A549 treated with CORT108297 at 1 μM for 4 hours (cell line): Measurements from ENCODE around the gene KPNA6. TPM values are rescaled to one million over a fixed set of nuclear protein-coding genes. Genes with fewer than 3 reads are reported as not detected.

Experiments
- total RNA-seq: library from RNA; stranded (reverse); fragments of 200-300 nt; extraction: Qiagen RNA extraction; gene quantifications from 5 replicates; pipeline ENCODE4 v1.2.3, GENCODE V29; 2022

KPNA6 gene
- 14.3 to 18.2 TPM (median 15.1 TPM) in 5 replicates for total RNA-seq

DNA sequence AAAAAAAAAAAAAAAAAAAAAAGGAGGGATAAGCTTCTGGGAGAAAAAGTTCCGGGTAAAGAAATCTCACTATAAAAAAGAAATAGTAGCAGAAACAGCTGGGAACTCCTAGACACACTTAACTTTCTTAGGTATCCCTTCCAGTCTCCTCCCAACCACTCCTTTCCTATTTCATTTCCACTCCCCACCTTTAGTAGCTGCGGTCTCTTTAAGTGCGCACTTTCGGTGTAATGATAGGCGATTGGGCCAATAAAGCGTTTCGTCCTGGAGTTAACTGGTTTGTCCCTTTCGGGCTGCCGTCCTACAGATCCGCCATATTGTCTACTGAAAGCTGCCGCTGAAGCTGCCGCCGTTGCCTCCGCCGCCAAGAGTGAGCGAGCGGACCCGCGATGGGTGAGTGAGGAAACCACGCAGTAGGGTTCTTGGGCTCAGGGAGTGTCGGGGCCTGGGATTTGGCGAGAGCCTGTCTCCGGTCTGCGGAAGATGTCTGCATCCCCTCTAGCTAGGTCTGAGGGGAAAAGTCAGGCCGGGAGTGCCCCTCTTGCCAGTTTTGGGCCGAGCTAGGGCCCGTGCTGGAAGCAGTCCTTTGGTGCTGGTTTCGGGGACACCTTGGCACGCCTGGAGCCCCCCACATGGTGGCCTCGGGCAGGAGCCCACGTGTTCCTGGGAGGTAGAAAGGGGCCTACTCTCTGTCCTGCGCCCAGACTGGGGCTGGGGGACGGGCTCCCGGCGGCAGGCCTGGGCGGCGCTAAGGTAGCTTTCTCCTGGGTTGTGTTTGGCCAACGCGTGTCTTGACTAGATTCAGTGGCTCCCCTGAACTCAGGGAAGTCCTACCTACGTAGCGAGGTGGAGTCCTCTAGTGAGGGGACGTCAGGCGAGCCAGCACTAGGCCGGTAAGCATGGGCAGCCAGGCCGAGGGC is at the start of gene KPNA6:
Gene KPNA6, plus strand, starts transcription at position 315 of the 920 bp plus-strand sequence. Its CDS starts 75 bp downstream, at position 390.

DNA sequence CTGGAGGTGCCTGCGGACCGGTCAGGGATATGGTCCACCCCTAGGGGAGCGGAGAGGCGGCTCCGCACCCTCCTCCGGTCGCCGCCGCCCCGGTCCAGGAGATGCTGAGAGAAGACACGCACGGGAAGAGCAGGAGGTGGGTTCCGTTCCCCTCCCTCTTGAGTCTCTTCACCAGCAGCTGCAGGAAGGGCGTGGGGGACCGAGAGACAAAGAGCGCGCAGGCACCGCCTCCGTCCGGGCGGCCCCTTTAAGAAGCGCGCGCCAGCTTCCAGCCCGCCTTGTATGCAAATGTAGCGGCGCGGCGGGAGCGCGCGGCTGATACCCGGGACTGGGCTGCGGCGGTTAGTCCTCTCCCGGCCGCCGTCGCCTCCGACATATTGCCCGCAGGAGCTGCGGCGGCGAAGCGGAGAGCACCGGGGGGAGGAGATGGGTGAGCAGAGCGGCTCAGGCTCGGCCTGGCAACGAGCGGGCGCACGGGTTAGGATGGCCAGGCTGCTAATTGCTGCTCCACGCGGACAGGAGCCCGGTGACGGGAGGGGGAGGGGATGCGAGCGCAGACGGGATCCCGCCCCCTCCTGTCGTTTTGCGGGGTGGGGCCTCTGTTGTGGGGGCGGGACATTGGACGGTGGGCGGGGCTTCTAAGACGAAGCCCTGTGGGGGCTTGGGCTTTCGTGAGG is 35.1 kb upstream of the KPNA6 start, which contains the start of gene TMEM39B:
Gene TMEM39B, plus strand, starts transcription at position 318 of the 677 bp plus-strand sequence. Its CDS starts 109 bp downstream, at position 427.

DNA sequence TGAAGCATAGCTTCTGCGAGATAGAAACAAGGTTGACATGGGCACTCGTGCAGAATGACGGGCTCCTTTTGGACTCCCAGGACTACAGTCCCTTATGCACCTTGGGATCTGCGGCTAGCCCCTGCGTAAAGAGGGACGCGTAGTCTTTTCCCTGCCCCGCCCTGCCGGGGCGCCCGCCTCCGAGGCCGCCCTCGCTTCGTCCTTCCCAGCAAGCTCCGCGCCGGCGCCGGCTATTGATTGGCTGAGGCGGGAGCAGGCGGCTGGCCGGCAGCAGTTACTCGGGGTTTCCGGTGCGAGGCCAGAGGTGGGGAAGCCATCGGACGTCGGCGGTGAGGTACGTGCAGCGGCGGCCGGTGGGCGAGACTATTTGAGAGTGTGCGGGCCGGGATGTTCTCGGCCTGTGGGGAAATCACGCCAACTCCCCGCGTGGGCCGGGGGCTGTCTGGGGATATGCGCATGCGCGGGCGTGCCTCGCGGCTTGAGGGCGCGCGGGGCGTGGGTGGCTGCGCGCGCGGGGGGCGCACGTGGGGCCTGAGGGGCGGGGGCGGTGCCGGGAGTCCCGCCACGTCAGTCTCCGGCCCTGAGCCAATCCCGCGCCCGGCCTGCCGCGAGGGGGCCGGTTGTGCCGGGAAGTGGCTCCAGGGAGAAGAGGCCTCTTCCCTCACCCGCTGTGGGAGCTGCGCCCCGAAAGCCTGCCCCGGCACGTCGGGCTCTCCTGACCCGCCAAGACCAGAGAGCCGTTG is 71.8 kb downstream of the KPNA6 start, which contains the start of gene TXLNA:
Gene TXLNA, plus strand, starts transcription at position 233 of the 743 bp plus-strand sequence. CDS start 671 bp downstream, outside the sequence.

DNA sequence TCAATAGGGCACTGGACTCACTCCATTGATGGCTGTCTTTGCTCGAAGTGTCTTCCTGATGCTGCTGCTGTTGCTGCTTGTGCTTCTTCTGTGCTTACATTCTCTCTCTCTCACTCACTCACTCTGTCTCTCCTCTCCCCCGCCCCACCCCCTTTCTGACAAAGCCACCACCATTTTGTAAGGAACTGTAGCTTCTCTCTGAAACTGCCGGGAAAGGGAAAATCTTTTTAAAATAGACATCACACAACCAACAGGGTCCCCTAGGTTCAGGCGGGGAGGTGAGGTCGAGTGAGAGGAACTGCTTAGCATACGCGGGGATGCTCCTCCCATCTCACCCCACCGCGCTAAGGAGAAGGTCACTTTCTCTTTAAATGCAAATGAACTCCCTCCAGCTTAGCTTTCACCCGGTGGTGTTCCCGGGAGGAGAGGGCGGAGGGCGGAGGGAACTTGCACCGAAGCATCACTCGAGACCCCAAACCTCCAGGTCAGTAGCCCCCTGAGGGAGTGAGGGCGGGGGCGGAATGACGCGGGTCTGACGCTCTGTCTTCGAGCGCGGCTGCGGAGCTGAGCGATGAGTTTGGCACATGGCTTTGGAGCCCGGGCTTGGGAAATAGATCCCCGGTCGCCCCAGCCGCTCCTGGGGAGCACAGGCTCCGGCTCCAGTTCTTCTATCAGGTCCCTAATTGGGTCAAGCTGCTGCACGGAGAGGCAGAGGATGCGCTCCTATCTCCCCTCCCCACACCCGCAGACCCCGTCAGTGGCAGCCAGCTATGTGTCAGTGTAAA is 92.6 kb downstream of the KPNA6 start, which contains the start of gene CCDC28B:
Gene CCDC28B, plus strand, starts transcription at position 370 of the 785 bp plus-strand sequence. CDS start 1,341 bp downstream, outside the sequence.

DNA sequence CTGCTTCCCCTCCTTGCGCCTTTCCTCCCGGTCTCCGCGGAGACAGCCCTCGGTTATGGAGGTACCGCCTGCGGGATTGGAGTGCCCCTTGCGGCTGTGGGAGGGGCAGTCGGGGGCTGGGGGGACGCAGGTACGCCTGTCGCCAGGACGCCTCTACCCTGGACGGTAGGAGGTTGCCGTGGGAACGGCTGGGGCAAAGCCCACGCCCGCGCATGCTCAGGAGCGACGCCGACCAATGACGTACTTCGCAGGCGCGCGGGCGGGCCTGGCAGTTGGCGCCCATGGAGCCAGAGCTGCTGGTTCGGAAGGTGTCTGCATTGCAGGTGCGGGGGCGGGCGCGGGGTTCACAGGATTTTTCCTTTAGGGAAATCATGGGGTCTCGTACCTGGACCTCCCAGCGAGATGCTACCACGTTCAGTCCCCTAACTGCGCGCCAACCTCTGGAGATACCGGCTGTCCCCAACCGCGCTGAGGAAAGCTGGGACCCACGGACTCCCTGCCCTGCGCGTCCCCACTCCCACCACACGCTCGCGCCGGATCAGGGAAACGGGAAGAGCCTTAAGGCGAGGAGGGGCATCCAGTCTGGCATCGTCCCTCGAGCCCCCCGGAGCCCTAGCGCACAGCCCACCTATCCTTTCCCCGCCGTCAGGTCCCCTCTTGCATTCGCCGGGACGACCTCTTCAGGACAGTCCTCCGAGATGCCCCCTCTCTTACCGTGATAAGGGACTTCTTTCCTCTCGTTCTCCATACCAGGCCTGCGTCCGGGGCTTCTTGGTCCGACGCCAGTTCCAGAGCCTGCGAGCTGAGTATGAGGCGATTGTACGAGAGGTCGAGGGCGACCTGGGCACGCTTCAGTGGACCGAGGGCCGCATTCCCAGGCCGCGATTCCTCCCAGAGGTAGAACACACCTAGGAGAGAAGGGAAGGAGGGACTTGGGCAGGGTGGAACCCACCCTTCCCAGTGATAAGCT is 97.8 kb downstream of the KPNA6 start, which contains the start of gene IQCC:
Gene IQCC, plus strand, starts transcription at position 271 of the 970 bp plus-strand sequence. Its CDS starts 11 bp downstream, at position 282.

DNA sequence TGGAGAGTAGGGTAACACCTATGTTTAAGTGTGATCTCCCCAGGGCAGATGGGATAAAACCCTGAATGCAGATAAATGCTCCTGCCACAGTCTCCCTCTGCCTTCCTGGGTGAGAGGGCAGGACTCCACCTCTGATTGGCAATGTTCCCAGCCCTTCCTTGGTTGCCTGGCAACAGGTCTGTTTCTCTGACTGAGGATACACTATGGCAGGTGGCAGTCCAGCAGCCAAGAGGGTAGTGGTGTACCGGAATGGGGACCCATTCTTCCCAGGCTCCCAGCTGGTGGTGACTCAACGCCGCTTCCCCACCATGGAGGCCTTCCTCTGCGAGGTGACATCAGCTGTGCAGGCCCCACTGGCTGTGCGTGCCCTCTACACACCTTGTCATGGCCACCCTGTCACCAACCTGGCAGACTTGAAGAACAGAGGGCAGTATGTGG is 101.1 kb downstream of the KPNA6 start, which contains the start of gene DCDC2B:
Gene DCDC2B, plus strand, starts transcription at position 199 of the 438 bp plus-strand sequence. Its CDS starts 5 bp downstream, at position 204.

DNA sequence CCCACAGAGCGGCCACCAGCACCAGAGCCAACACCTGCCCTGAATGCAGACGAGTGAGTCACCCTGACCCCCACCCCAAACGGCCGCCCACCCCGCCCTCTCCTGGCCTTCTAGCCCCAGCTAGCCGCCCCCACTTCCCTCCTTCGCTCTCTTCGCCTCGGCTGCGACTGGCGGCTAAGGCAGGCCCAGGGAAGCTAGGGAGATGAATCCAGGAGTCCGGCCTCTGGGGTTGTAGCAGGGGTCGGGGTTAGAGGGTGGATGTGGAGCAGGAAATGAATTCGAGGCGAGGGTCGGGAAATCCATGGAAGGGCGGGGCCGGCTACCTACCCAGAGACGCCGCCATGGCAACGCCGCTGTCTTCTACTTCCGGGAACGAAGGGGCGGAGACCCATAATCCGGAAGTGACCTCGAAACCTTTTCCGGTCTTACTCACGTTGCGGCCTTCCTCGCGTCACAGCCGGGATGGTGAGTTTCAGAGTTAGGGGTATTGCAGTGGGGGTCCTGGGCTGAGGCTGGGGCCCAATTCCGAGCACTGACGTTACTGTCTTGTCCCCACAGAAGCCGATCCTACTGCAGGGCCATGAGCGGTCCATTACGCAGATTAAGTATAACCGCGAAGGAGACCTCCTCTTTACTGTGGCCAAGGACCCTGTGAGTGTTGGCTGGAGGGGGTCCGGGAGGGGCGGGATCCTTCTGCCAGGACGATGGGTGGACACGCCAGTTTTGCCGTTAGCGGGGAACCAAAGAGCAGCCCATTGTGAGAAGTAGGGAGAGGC is 114.3 kb downstream of the KPNA6 start, which contains the start of the genes EIF3I and TMEM234:
Gene EIF3I, plus strand, starts transcription at position 428 of the 776 bp plus-strand sequence. Its CDS starts 35 bp downstream, at position 463.
Gene TMEM234, minus strand, starts transcription at position 374 of the 776 bp plus-strand sequence. Its CDS starts 31 bp downstream, at position 343.

Other genes starting within 250 kb of the KPNA6 start
- 176 to 209 TPM (median 186 TPM) in 5 replicates for gene PTP4A2, start 169.7 kb upstream of the KPNA6 start, total RNA-seq
- 122 to 139 TPM (median 130 TPM) in 5 replicates for gene KHDRBS1, start 94.2 kb upstream of the KPNA6 start, total RNA-seq
- 8.7 to 14.1 TPM (median 12.9 TPM) in 5 replicates for gene TMEM39B, start 35.1 kb upstream of the KPNA6 start, total RNA-seq
- 26.8 to 31.9 TPM (median 28.5 TPM) in 5 replicates for gene TXLNA, start 71.6 kb downstream of the KPNA6 start, total RNA-seq
- gene CCDC28B, start 92.5 kb downstream of the KPNA6 start, total RNA-seq, result 1.8 to 2.6 TPM (median 2.4 TPM) in 5 replicates
- 1.4 to 2.4 TPM (median 1.9 TPM) in 5 replicates for gene IQCC, start 97.6 kb downstream of the KPNA6 start, total RNA-seq
- not detected in 5 replicates for gene DCDC2B, start 101.0 kb downstream of the KPNA6 start, total RNA-seq
- gene TMEM234, start 114.3 kb downstream of the KPNA6 start, total RNA-seq, result 7.7 to 10.5 TPM (median 9.7 TPM) in 5 replicates
- 269 to 284 TPM (median 278 TPM) in 5 replicates for gene EIF3I, start 114.4 kb downstream of the KPNA6 start, total RNA-seq
- 0.44 to 0.87 TPM (median 0.66 TPM) in 5 replicates for gene FAM167B, start 139.2 kb downstream of the KPNA6 start, total RNA-seq
- 0.16 TPM in 1 of 5 replicates, not detected in the others for gene LCK, start 143.2 kb downstream of the KPNA6 start, total RNA-seq
- 53.0 to 60.3 TPM (median 56.2 TPM) in 5 replicates for gene HDAC1, start 184.0 kb downstream of the KPNA6 start, total RNA-seq
- 57.0 to 77.4 TPM (median 72.1 TPM) in 5 replicates for gene MARCKSL1, start 228.2 kb downstream of the KPNA6 start, total RNA-seq